ENCODE results near the gene FOXN4. TPM values are rescaled to one million over a fixed set of nuclear protein-coding genes. Genes with fewer than 3 reads are reported as not detected.

FOXN4 gene
- total and polyA plus RNA-seq, 3 experiments from 2014 or later = not detected

GRCh38 chr12:109255377-109255776 lies 53.7 kb downstream of the FOXN4 start:
- peaks cover 20 to 58% (median 32%) of the 10 kb centered on the region in 3 donors for H3K36me3 Mint-ChIP-seq
- no peaks in the 10 kb centered on the region for H3K4me1 Mint-ChIP-seq

GRCh38 chr12:109253913-109254544 lies 55.1 kb downstream of the FOXN4 start:
- CTCF ChIA-PET = no interaction called here
- no peaks in the 10 kb centered on the region for H3K4me1 ChIP-seq (ENCODE audit: insufficient read depth, low read length)
- no peak for DNase-seq
- H3K4me3 ChIP-seq (ENCODE audit: low read length) = no peak overlapping the region
- H3K27me3 ChIP-seq (ENCODE audit: insufficient read depth, low read length, poor library complexity, severe bottlenecking) = no peaks in the 10 kb centered on the region
- Mint-ChIP-seq H3K4me1 (no peaks in the 10 kb centered on the region), H3K27ac (peak overlapping the region in 1 of 8 donors; percentile 42), H3K27me3 (no peaks in the 10 kb centered on the region), H3K36me3 (peaks cover 19 to 52% (median 32%) of the 10 kb centered on the region in 3 donors), H3K9me3 (peaks cover 8 to 12% (median 9%) of the 10 kb centered on the region in 5 donors), H3K4me3 (no peak overlapping the region)
- no peaks in the 10 kb centered on the region for H3K9me3 ChIP-seq (ENCODE audit: low read length)
- no peaks in the 10 kb centered on the region for H3K36me3 ChIP-seq (ENCODE audit: insufficient read depth, low read length)
- no peak overlapping the region for H3K27ac ChIP-seq (ENCODE audit: low read depth, low read length)
- POLR2A ChIA-PET = no interaction called here

More at GRCh38 chr12:109255377-109255776, 53.7 kb downstream of the FOXN4 start:
- POLR2A ChIA-PET = no interaction called here
- Histone ChIP-seq H3K4me3 (ENCODE audit: low read length) (no peak overlapping the region), H3K9me3 (ENCODE audit: low read length) (no peaks in the 10 kb centered on the region), H3K27ac (ENCODE audit: low read depth, low read length) (no peak overlapping the region), H3K36me3 (ENCODE audit: insufficient read depth, low read length) (no peaks in the 10 kb centered on the region), H3K27me3 (ENCODE audit: insufficient read depth, low read length, poor library complexity, severe bottlenecking) (no peaks in the 10 kb centered on the region), H3K4me1 (ENCODE audit: insufficient read depth, low read length) (no peaks in the 10 kb centered on the region)
- Mint-ChIP-seq H3K9me3 (peaks cover 8 to 12% (median 9%) of the 10 kb centered on the region in 5 donors), H3K27me3 (no peaks in the 10 kb centered on the region), H3K27ac (no peak overlapping the region), H3K4me3 (no peak overlapping the region)
- no peak for DNase-seq
- CTCF ChIA-PET = no interaction called here

DNA sequence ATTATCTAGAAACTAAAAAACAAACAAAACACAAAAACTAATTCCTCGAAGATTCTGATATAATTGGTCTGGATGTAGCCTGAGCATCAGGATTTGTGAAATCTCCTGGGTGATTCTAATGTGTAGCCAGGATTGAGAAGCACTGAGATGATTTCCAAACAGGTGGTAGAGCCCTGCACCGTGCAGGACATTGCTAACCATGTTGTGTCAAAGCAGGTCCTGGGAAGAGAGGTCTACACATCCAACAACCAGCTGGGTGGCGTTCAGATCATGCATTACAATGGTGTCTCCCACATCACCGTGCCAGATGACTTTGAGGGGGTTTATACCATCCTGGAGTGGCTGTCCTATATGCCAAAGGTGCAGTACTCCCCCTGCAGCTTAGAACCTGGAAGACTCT lies 56.3 kb downstream of the FOXN4 start:
- peaks cover 18 to 50% (median 32%) of the 10 kb centered on the region in 3 donors for H3K36me3 Mint-ChIP-seq
- CTCF ChIA-PET = no interaction called here
- H3K27me3 Mint-ChIP-seq = no peaks in the 10 kb centered on the region

DNA sequence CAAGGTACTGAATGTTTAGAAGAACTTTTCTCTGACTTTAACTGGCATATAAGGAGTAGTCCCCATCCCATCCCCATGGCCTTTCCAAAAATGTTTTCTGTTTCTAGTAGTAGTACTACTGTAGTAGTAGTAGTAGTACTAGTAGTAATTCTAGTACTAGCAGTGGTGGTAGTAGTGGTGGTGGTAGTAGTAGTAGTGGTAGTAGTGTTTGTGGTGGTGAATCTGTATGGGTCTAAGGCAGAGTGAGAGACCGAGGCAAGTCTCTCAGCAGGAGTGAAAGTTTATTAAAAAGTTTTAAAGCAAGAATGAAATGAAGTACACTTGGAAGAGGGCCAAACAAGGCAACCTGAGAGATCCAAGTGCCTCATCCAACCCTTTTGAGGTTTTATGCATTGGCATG lies 58.6 kb downstream of the FOXN4 start:
- Histone ChIP-seq H3K4me1 (ENCODE audit: insufficient read depth, low read length) (no peaks in the 10 kb centered on the region), H3K36me3 (ENCODE audit: insufficient read depth, low read length) (no peaks in the 10 kb centered on the region), H3K27ac (ENCODE audit: low read depth, low read length) (no peak overlapping the region), H3K9me3 (ENCODE audit: low read length) (no peaks in the 10 kb centered on the region), H3K4me3 (ENCODE audit: low read length) (no peak overlapping the region), H3K27me3 (ENCODE audit: insufficient read depth, low read length, poor library complexity, severe bottlenecking) (no peaks in the 10 kb centered on the region)
- peaks cover 6 to 12% (median 9%) of the 10 kb centered on the region in 5 donors for H3K9me3 Mint-ChIP-seq
- no peak overlapping the region for H3K27ac Mint-ChIP-seq
- no peaks in the 10 kb centered on the region for H3K4me1 Mint-ChIP-seq
- POLR2A ChIA-PET = no interaction called here
- CTCF ChIA-PET = no interaction called here
- no peak overlapping the region for H3K4me3 Mint-ChIP-seq
- DNase-seq = no peak
- H3K36me3 Mint-ChIP-seq = peaks cover 24 to 57% (median 31%) of the 10 kb centered on the region in 3 donors
- no peaks in the 10 kb centered on the region for H3K27me3 Mint-ChIP-seq

More for the DNA sequence above, 56.3 kb downstream of the FOXN4 start:
- Histone ChIP-seq H3K36me3 (ENCODE audit: insufficient read depth, low read length) (no peaks in the 10 kb centered on the region), H3K4me3 (ENCODE audit: low read length) (no peak overlapping the region), H3K4me1 (ENCODE audit: insufficient read depth, low read length) (no peaks in the 10 kb centered on the region), H3K27ac (ENCODE audit: low read depth, low read length) (no peak overlapping the region), H3K27me3 (ENCODE audit: insufficient read depth, low read length, poor library complexity, severe bottlenecking) (no peaks in the 10 kb centered on the region), H3K9me3 (ENCODE audit: low read length) (no peaks in the 10 kb centered on the region)
- DNase-seq = no peak
- POLR2A ChIA-PET = no interaction called here
- no peak overlapping the region for H3K4me3 Mint-ChIP-seq
- H3K9me3 Mint-ChIP-seq = peaks cover 8 to 12% (median 9%) of the 10 kb centered on the region in 5 donors
- H3K27ac Mint-ChIP-seq = no peak overlapping the region
- H3K4me1 Mint-ChIP-seq = no peaks in the 10 kb centered on the region

DNA sequence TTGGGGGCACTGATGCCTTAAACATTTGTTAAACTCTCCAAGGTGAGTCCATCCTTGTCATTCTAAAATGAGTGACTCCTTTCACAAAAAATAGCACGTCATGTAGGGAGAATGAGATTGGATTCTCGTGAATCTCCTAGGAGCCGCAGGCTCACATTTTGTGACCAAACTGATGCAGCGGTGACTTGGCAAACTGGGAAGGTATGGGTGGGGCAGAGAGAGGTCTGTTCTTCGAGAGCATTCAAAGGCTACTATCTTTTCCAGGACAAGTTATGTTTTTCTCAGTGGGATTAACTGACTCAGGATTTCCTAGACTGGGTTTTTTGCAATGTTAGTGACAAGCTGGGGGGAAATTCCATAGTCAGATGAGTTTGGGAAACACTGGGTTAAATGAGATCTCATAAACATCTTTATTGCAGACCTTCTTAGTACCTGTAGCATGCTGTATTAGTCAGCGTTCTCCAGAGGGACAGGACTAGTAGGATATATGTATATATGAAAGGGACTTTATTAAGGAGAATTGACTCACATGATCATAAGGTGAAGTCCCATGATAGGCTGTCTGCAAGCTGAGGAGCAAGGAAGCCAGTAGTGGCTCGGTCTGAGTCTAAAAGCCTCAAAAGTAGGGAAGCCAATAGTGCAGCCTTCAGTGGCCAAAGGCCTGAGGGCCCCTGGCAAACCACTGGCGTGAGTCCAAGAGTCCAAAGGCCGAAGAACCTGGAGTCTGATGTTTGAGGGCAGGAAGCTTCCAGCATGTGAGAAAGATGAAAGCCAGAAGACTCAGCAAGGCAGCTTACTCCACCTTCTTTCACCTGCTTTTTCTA lies 61.0 kb downstream of the FOXN4 start:
- no peak overlapping the region for H3K27ac Mint-ChIP-seq
- no peaks in the 10 kb centered on the region for H3K27me3 ChIP-seq (ENCODE audit: insufficient read depth, low read length, poor library complexity, severe bottlenecking)
- DNase-seq = no peak
- peaks cover 4% of the 10 kb centered on the region for H3K36me3 ChIP-seq (ENCODE audit: insufficient read depth, low read length)
- ChIA-PET CTCF (no interaction called here), POLR2A (no interaction called here)
- H3K4me1 Mint-ChIP-seq = no peaks in the 10 kb centered on the region
- no peaks in the 10 kb centered on the region for H3K4me1 ChIP-seq (ENCODE audit: insufficient read depth, low read length)
- H3K4me3 Mint-ChIP-seq = no peak overlapping the region
- peaks cover 0 to 3% (median 0%) of the 10 kb centered on the region in 5 donors for H3K9me3 Mint-ChIP-seq
- H3K27me3 Mint-ChIP-seq = no peaks in the 10 kb centered on the region
- no peak overlapping the region for H3K27ac ChIP-seq (ENCODE audit: low read depth, low read length)
- H3K4me3 ChIP-seq (ENCODE audit: low read length) = no peak overlapping the region
- no peaks in the 10 kb centered on the region for H3K9me3 ChIP-seq (ENCODE audit: low read length)
- peaks cover 11 to 56% (median 22%) of the 10 kb centered on the region in 3 donors for H3K36me3 Mint-ChIP-seq

DNA sequence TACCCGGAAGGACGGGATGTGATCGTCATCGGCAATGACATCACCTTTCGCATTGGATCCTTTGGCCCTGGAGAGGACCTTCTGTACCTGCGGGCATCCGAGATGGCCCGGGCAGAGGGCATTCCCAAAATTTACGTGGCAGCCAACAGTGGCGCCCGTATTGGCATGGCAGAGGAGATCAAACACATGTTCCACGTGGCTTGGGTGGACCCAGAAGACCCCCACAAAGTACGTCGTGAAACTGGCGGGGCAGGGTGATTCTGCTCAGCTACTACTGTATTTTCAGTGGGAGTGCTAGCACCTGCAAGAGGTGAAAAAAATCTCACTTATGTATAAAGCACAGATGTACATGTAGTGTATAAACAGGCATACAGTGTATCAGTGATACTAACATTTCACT lies 62.9 kb downstream of the FOXN4 start:
- H3K4me3 Mint-ChIP-seq = no peak overlapping the region
- no peaks in the 10 kb centered on the region for H3K4me1 ChIP-seq (ENCODE audit: insufficient read depth, low read length)
- no peaks in the 10 kb centered on the region for H3K27me3 Mint-ChIP-seq
- no peaks in the 10 kb centered on the region for H3K27me3 ChIP-seq (ENCODE audit: insufficient read depth, low read length, poor library complexity, severe bottlenecking)
- no peak for DNase-seq
- no peaks in the 10 kb centered on the region for H3K4me1 Mint-ChIP-seq
- CTCF ChIA-PET = no interaction called here
- H3K27ac Mint-ChIP-seq = no peak overlapping the region
- H3K36me3 ChIP-seq (ENCODE audit: insufficient read depth, low read length) = peaks cover 4% of the 10 kb centered on the region
- H3K4me3 ChIP-seq (ENCODE audit: low read length) = no peak overlapping the region
- peaks cover 8 to 59% (median 28%) of the 10 kb centered on the region in 3 donors for H3K36me3 Mint-ChIP-seq
- POLR2A ChIA-PET = no interaction called here
- H3K9me3 Mint-ChIP-seq = no peaks in the 10 kb centered on the region
- H3K27ac ChIP-seq (ENCODE audit: low read depth, low read length) = no peak overlapping the region
- no peaks in the 10 kb centered on the region for H3K9me3 ChIP-seq (ENCODE audit: low read length)

GRCh38 chr12:109244073-109244472 lies 65.0 kb downstream of the FOXN4 start:
- Mint-ChIP-seq H3K4me3 (no peak overlapping the region), H3K9me3 (no peaks in the 10 kb centered on the region), H3K36me3 (peaks cover 11 to 75% (median 30%) of the 10 kb centered on the region in 3 donors), H3K27ac (peak overlapping the region in 1 of 8 donors; percentile 5), H3K27me3 (no peaks in the 10 kb centered on the region), H3K4me1 (no peaks in the 10 kb centered on the region)
- H3K27ac ChIP-seq (ENCODE audit: low read depth, low read length) = no peak overlapping the region
- H3K9me3 ChIP-seq (ENCODE audit: low read length) = no peaks in the 10 kb centered on the region
- ChIA-PET POLR2A (no interaction called here), CTCF (no interaction called here)
- DNase-seq = no peak
- H3K36me3 ChIP-seq (ENCODE audit: insufficient read depth, low read length) = peaks cover 8% of the 10 kb centered on the region
- H3K4me3 ChIP-seq (ENCODE audit: low read length) = no peak overlapping the region
- no peaks in the 10 kb centered on the region for H3K27me3 ChIP-seq (ENCODE audit: insufficient read depth, low read length, poor library complexity, severe bottlenecking)
- H3K4me1 ChIP-seq (ENCODE audit: insufficient read depth, low read length) = no peaks in the 10 kb centered on the region

GRCh38 chr12:109241936-109242335 lies 67.1 kb downstream of the FOXN4 start:
- no peaks in the 10 kb centered on the region for H3K4me1 ChIP-seq (ENCODE audit: insufficient read depth, low read length)
- no peaks in the 10 kb centered on the region for H3K9me3 Mint-ChIP-seq
- no peak overlapping the region for H3K4me3 Mint-ChIP-seq
- ChIA-PET CTCF (no interaction called here), POLR2A (no interaction called here)
- DNase-seq = no peak
- no peak overlapping the region for H3K27ac ChIP-seq (ENCODE audit: low read depth, low read length)
- no peaks in the 10 kb centered on the region for H3K9me3 ChIP-seq (ENCODE audit: low read length)
- no peaks in the 10 kb centered on the region for H3K27me3 ChIP-seq (ENCODE audit: insufficient read depth, low read length, poor library complexity, severe bottlenecking)
- no peak overlapping the region for H3K4me3 ChIP-seq (ENCODE audit: low read length)
- H3K27me3 Mint-ChIP-seq = no peaks in the 10 kb centered on the region
- peak overlapping the region in 1 of 8 donors; percentile 23 for H3K27ac Mint-ChIP-seq
- peaks cover 10 to 75% (median 32%) of the 10 kb centered on the region in 3 donors for H3K36me3 Mint-ChIP-seq
- H3K36me3 ChIP-seq (ENCODE audit: insufficient read depth, low read length) = peaks cover 9% of the 10 kb centered on the region
- H3K4me1 Mint-ChIP-seq = no peaks in the 10 kb centered on the region

Measured in CD8-positive, alpha-beta memory T cell (primary cell).